ENCODE data around the gene BACH2. TPM values are rescaled to one million over a fixed set of nuclear protein-coding genes. Genes with fewer than 3 reads are reported as not detected.

The BACH2 gene
- total and polyA plus RNA-seq, 9 of the 15 experiments (the other 6 are each of a cell fraction or from before 2014, with no cell fraction given), result 0.06 to 3.1 (median 0.59) TPM

DNA sequence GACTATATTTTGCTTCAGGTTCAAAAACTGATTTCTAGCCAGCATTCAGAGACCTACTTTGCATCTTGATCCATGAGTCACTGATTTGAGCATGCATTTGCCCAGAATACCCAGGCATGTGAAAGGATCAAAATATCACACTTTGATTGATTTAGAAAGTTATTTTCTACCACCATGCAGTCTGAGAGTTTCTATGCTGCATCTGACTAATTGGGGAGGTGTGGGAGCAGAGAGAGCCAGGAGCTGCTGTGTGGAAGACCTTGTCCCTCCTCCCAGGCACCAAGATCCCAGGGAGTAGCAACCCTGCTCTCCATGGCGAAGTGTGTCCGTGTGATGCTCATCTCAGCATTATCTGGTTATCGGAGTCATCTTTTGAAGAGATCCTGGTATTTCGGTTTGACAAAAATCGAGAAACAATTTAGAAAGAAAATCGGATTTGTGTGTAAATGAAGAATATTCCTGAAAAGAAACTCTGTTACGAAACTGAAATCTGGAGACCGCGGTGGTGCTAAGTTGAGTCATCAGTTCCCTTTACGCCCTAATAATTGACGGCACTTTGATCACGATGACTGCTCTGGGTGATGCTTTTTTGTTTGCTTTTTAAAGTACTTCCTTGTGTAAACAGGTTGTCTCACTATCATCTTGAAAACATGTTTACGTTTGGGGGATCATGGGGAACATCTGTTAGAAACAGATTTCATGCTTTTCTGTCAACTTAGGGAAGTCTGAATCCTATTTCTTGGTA is 193.4 kb downstream of the BACH2 start (continued):
- TF ChIP-seq ZNF217 (CRISPR knock-in tag; IDR thresholded peaks at IDR 0.05) (no peak), TAF15 (IDR thresholded peaks at IDR 0.05; ENCODE audit: low read depth, low read length) (no peak), SMAD2 (IDR thresholded peaks at IDR 0.05; ENCODE audit: low read depth, low read length) (no peak), E2F3 (CRISPR knock-in tag; IDR thresholded peaks at IDR 0.05) (no peak), NR4A1 (CRISPR knock-in tag; IDR thresholded peaks at IDR 0.05) (no peak), NR4A1 (tag; IDR thresholded peaks at IDR 0.05) (no peak), MTF1 (CRISPR knock-in tag; IDR thresholded peaks at IDR 0.05; ENCODE audit: borderline replicate concordance) (no peak), SMAD1 (IDR thresholded peaks at IDR 0.05; ENCODE audit: low read depth, low read length, partially characterized antibody) (no peak), SMARCE1 (IDR thresholded peaks at IDR 0.05) (peak; percentile 86; the same call in 1 of the 2 replicates), KAT2B (IDR thresholded peaks at IDR 0.05; ENCODE audit: low read depth, low read length) (no peak), KLF13 (tag; IDR thresholded peaks at IDR 0.05; ENCODE audit: borderline replicate concordance, low read depth) (no peak), KDM4B (IDR thresholded peaks at IDR 0.05; ENCODE audit: borderline replicate concordance in 2 of 2, low read depth in 1 of 2) (no peak), TCF3 (CRISPR knock-in tag; IDR thresholded peaks at IDR 0.05) (peak; percentile 68), NFYB (IDR thresholded peaks at IDR 0.05; ENCODE audit: extremely low read depth, insufficient read length) (no peak), FIP1L1 (IDR thresholded peaks at IDR 0.05; ENCODE audit: low read depth, low read length, poor library complexity, severe bottlenecking) (no peak)
- TF ChIP-seq, protein P1, sequence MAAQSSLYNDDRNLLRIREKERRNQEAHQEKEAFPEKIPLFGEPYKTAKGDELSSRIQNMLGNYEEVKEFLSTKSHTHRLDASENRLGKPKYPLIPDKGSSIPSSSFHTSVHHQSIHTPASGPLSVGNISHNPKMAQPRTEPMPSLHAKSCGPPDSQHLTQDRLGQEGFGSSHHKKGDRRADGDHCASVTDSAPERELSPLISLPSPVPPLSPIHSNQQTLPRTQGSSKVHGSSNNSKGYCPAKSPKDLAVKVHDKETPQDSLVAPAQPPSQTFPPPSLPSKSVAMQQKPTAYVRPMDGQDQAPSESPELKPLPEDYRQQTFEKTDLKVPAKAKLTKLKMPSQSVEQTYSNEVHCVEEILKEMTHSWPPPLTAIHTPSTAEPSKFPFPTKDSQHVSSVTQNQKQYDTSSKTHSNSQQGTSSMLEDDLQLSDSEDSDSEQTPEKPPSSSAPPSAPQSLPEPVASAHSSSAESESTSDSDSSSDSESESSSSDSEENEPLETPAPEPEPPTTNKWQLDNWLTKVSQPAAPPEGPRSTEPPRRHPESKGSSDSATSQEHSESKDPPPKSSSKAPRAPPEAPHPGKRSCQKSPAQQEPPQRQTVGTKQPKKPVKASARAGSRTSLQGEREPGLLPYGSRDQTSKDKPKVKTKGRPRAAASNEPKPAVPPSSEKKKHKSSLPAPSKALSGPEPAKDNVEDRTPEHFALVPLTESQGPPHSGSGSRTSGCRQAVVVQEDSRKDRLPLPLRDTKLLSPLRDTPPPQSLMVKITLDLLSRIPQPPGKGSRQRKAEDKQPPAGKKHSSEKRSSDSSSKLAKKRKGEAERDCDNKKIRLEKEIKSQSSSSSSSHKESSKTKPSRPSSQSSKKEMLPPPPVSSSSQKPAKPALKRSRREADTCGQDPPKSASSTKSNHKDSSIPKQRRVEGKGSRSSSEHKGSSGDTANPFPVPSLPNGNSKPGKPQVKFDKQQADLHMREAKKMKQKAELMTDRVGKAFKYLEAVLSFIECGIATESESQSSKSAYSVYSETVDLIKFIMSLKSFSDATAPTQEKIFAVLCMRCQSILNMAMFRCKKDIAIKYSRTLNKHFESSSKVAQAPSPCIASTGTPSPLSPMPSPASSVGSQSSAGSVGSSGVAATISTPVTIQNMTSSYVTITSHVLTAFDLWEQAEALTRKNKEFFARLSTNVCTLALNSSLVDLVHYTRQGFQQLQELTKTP (IDR thresholded peaks at IDR 0.05; ENCODE audit: low read depth in 1 of 2, partially characterized antibody in 2 of 2), result peak in 1 of 2 experiments; percentile 21
- TF ChIP-seq, protein P2, sequence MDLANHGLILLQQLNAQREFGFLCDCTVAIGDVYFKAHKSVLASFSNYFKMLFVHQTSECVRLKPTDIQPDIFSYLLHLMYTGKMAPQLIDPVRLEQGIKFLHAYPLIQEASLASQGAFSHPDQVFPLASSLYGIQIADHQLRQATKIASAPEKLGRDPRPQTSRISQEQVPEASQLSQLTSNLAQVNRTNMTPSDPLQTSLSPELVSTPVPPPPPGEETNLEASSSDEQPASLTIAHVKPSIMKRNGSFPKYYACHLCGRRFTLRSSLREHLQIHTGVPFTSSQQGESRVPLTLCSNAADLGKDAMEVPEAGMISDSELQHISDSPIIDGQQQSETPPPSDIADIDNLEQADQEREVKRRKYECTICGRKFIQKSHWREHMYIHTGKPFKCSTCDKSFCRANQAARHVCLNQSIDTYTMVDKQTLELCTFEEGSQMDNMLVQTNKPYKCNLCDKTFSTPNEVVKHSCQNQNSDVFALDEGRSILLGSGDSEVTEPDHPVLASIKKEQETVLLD (IDR thresholded peaks at IDR 0.05), result no peak
- TF ChIP-seq, protein P3, sequence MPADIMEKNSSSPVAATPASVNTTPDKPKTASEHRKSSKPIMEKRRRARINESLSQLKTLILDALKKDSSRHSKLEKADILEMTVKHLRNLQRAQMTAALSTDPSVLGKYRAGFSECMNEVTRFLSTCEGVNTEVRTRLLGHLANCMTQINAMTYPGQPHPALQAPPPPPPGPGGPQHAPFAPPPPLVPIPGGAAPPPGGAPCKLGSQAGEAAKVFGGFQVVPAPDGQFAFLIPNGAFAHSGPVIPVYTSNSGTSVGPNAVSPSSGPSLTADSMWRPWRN (IDR thresholded peaks at IDR 0.05; ENCODE audit: low read depth), result peak; percentile 68

Measured in K562 (cell line).